ENCODE data around the gene PUS10.
A peak's percentile ranks its signal among the peaks of the same experiment; 100 is the strongest.

The PUS10 gene

GRCh38 chr2:61029533-61029932 is 11.5 kb upstream of the PUS10 start:
- Histone ChIP-seq H3K79me2 (peaks cover 18% of the 10 kb centered on the region), H3K36me3 (ENCODE audit: control insufficient read depth, insufficient read depth, low read length) (no peaks in the 10 kb centered on the region), H3K27me3 (ENCODE audit: control insufficient read depth, insufficient read depth, low read length) (no peaks in the 10 kb centered on the region), H3K27ac (no peak overlapping the region), H2AFZ (no peak overlapping the region), H3K4me1 (no peaks in the 10 kb centered on the region), H3K4me3 (ENCODE audit: low read depth, low read length) (no peak overlapping the region), H3K9me3 (ENCODE audit: control insufficient read depth, low read length) (no peaks in the 10 kb centered on the region), H3K9ac (no peak overlapping the region), H3K4me2 (ENCODE audit: low read length) (no peak overlapping the region)
- no peak for TF ChIP-seq CTCF (IDR thresholded peaks at IDR 0.05)

- peaks cover 55% of the 10 kb centered on the region for H3K79me2 ChIP-seq
- H3K4me3 ChIP-seq (ENCODE audit: low read depth, low read length) = no peak overlapping the region
- H3K36me3 ChIP-seq (ENCODE audit: control insufficient read depth, insufficient read depth, low read length) = peaks cover 5% of the 10 kb centered on the region
- H3K27me3 ChIP-seq (ENCODE audit: control insufficient read depth, insufficient read depth, low read length) = no peaks in the 10 kb centered on the region
- no peak overlapping the region for H2AFZ ChIP-seq
- H3K4me2 ChIP-seq (ENCODE audit: low read length) = no peak overlapping the region
- no peak for TF ChIP-seq CTCF (IDR thresholded peaks at IDR 0.05)
- no peak overlapping the region for H3K9ac ChIP-seq
- no peak overlapping the region for H3K27ac ChIP-seq
- H3K9me3 ChIP-seq (ENCODE audit: control insufficient read depth, low read length) = no peaks in the 10 kb centered on the region
- no peaks in the 10 kb centered on the region for H3K4me1 ChIP-seq
These were observed 5.6 kb upstream of the PUS10 start for GRCh38 chr2:61023670-61024069.

- no peak for TF ChIP-seq CTCF (IDR thresholded peaks at IDR 0.05)
- Histone ChIP-seq H3K27me3 (ENCODE audit: control insufficient read depth, insufficient read depth, low read length) (no peaks in the 10 kb centered on the region), H3K4me3 (ENCODE audit: low read depth, low read length) (no peak overlapping the region), H3K9ac (no peak overlapping the region), H3K27ac (no peak overlapping the region), H2AFZ (no peak overlapping the region), H3K4me1 (no peaks in the 10 kb centered on the region), H3K79me2 (peaks cover 54% of the 10 kb centered on the region), H3K4me2 (ENCODE audit: low read length) (no peak overlapping the region), H3K36me3 (ENCODE audit: control insufficient read depth, insufficient read depth, low read length) (peaks cover 5% of the 10 kb centered on the region), H3K9me3 (ENCODE audit: control insufficient read depth, low read length) (no peaks in the 10 kb centered on the region)
These were observed 3.2 kb upstream of the PUS10 start for GRCh38 chr2:61021228-61021660.

GRCh38 chr2:61018798-61019197 is 743 bp upstream of the PUS10 start:
- Histone ChIP-seq H3K4me2 (ENCODE audit: low read length) (peak overlapping the region; percentile 87), H3K9ac (no peak overlapping the region), H3K27ac (no peak overlapping the region), H3K27me3 (ENCODE audit: control insufficient read depth, insufficient read depth, low read length) (no peaks in the 10 kb centered on the region), H2AFZ (no peak overlapping the region), H3K36me3 (ENCODE audit: control insufficient read depth, insufficient read depth, low read length) (peaks cover 5% of the 10 kb centered on the region), H3K79me2 (peaks cover 37% of the 10 kb centered on the region), H3K9me3 (ENCODE audit: control insufficient read depth, low read length) (no peaks in the 10 kb centered on the region), H3K4me3 (ENCODE audit: low read depth, low read length) (peak overlapping the region; percentile 94), H3K4me1 (no peaks in the 10 kb centered on the region)
- no peak for TF ChIP-seq CTCF (IDR thresholded peaks at IDR 0.05)

- H3K9ac ChIP-seq = no peak overlapping the region
- peak overlapping the region; percentile 91 for H2AFZ ChIP-seq
- H3K4me1 ChIP-seq = no peaks in the 10 kb centered on the region
- TF ChIP-seq CTCF (IDR thresholded peaks at IDR 0.05) = no peak
- peak overlapping the region; percentile 85 for H3K27ac ChIP-seq
- H3K79me2 ChIP-seq = peaks cover 35% of the 10 kb centered on the region
- H3K36me3 ChIP-seq (ENCODE audit: control insufficient read depth, insufficient read depth, low read length) = peaks cover 5% of the 10 kb centered on the region
- H3K9me3 ChIP-seq (ENCODE audit: control insufficient read depth, low read length) = no peaks in the 10 kb centered on the region
- H3K27me3 ChIP-seq (ENCODE audit: control insufficient read depth, insufficient read depth, low read length) = no peaks in the 10 kb centered on the region
- H3K4me2 ChIP-seq (ENCODE audit: low read length) = peak overlapping the region; percentile 87
- peak overlapping the region; percentile 94 for H3K4me3 ChIP-seq (ENCODE audit: low read depth, low read length)
These were observed 282 bp upstream of the PUS10 start for GRCh38 chr2:61018318-61018755.

All from parathyroid adenoma (tissue), 2 donors.